ENCODE measurements around the gene SPOCD1.

Gene SPOCD1

GRCh38 chr1:31768939-31769704 lies 46.7 kb downstream of the SPOCD1 start:
- Mint-ChIP-seq H3K27me3 (ENCODE audit: low read depth) (peaks cover 77% of the 10 kb centered on the region), H3K9me3 (no peaks in the 10 kb centered on the region), H3K36me3 (ENCODE audit: low read depth) (peaks cover 2% of the 10 kb centered on the region), H3K4me1 (ENCODE audit: low read depth) (peaks cover 12% of the 10 kb centered on the region), H3K27ac (no peak overlapping the region), H3K4me3 (no peak overlapping the region)

- Mint-ChIP-seq H3K9me3 (no peaks in the 10 kb centered on the region), H3K4me1 (ENCODE audit: low read depth) (peaks cover 13% of the 10 kb centered on the region), H3K27me3 (ENCODE audit: low read depth) (peaks cover 73% of the 10 kb centered on the region), H3K27ac (no peak overlapping the region), H3K4me3 (no peak overlapping the region), H3K36me3 (ENCODE audit: low read depth) (no peaks in the 10 kb centered on the region)
These were observed 47.4 kb downstream of the SPOCD1 start for GRCh38 chr1:31768407-31768907.

GRCh38 chr1:31767225-31767624 lies 48.6 kb downstream of the SPOCD1 start:
- Mint-ChIP-seq H3K27me3 (ENCODE audit: low read depth) (peaks cover 72% of the 10 kb centered on the region), H3K4me1 (ENCODE audit: low read depth) (peaks cover 11% of the 10 kb centered on the region), H3K27ac (no peak overlapping the region)

DNA sequence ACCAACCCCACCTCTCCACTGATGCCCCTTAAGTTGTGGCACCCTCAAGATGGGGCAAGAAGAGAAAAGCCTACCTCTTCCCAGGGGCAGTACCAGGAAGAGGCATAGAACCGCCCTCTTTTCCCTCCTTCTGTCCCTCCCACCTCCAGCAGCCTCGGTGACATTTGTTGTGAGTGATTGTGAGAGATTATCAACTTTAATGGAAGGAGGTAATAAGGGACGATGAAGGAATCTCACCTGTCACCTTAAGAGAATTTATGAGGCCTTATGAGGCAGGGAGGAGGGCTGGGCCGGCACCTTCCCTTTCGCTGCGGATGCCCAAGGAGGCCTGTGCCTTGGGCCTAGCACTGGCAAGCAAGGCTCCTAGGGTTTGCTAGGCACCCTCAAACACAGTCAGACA lies 50.3 kb downstream of the SPOCD1 start:
- Mint-ChIP-seq H3K36me3 (ENCODE audit: low read depth) (no peaks in the 10 kb centered on the region), H3K27ac (no peak overlapping the region)

More at GRCh38 chr1:31767225-31767624, 48.6 kb downstream of the SPOCD1 start:
- no peak overlapping the region for H3K4me3 Mint-ChIP-seq
- no peaks in the 10 kb centered on the region for H3K9me3 Mint-ChIP-seq
- H3K36me3 Mint-ChIP-seq (ENCODE audit: low read depth): no peaks in the 10 kb centered on the region

DNA sequence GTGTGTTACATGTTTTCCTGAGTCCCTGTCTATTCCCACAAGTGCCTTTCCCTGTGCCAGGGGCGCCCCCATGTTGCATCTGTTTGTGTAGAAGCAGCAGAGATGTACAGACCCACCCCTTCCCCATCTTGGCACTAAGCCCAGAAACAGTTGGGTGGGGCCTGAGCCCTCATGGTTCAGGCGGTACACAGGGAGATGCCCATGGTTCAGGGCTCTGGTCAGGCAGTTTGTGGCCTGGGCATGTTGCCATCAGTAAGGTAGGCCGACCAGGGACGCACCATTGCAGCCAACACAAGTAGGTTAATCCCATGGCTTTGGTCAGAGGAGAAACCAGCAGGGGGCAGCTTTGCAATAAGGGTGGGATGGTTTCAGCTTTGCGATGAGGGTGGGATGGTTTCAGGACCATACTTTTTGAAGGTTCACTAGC lies 50.8 kb downstream of the SPOCD1 start:
- Mint-ChIP-seq H3K36me3 (ENCODE audit: low read depth) (no peaks in the 10 kb centered on the region), H3K4me3 (no peak overlapping the region), H3K9me3 (no peaks in the 10 kb centered on the region), H3K27ac (no peak overlapping the region), H3K4me1 (ENCODE audit: low read depth) (peaks cover 20% of the 10 kb centered on the region), H3K27me3 (ENCODE audit: low read depth) (peaks cover 68% of the 10 kb centered on the region)

More for the DNA sequence above, 50.3 kb downstream of the SPOCD1 start:
- Mint-ChIP-seq H3K27me3 (ENCODE audit: low read depth) (peaks cover 69% of the 10 kb centered on the region), H3K9me3 (no peaks in the 10 kb centered on the region), H3K4me3 (no peak overlapping the region), H3K4me1 (ENCODE audit: low read depth) (peaks cover 19% of the 10 kb centered on the region)

GRCh38 chr1:31764312-31765040 lies 51.3 kb downstream of the SPOCD1 start, which contains the start of gene ADGRB2:
Gene ADGRB2, minus strand, starts transcription at chr1:31764340. Its CDS starts 7,119 bp downstream, at chr1:31757221.
- Mint-ChIP-seq H3K9me3 (no peaks in the 10 kb centered on the region), H3K27me3 (ENCODE audit: low read depth) (peaks cover 72% of the 10 kb centered on the region), H3K4me3 (peak within 1 kb of the TSS; percentile 81), H3K27ac (no peak within 1 kb of the TSS), H3K36me3 (ENCODE audit: low read depth) (no peaks in the 10 kb centered on the region), H3K4me1 (ENCODE audit: low read depth) (peaks cover 20% of the 10 kb centered on the region)

- Mint-ChIP-seq H3K9me3 (no peaks in the 10 kb centered on the region), H3K36me3 (ENCODE audit: low read depth) (no peaks in the 10 kb centered on the region), H3K27me3 (ENCODE audit: low read depth) (peaks cover 76% of the 10 kb centered on the region), H3K27ac (no peak overlapping the region), H3K4me1 (ENCODE audit: low read depth) (peaks cover 20% of the 10 kb centered on the region), H3K4me3 (peak overlapping the region; percentile 81)
These were observed 52.0 kb downstream of the SPOCD1 start for GRCh38 chr1:31763671-31764311.

- peaks cover 70% of the 10 kb centered on the region for H3K27me3 Mint-ChIP-seq (ENCODE audit: low read depth)
- peak overlapping the region; percentile 81 for H3K4me3 Mint-ChIP-seq
- H3K36me3 Mint-ChIP-seq (ENCODE audit: low read depth): no peaks in the 10 kb centered on the region
- H3K9me3 Mint-ChIP-seq: no peaks in the 10 kb centered on the region
- H3K27ac Mint-ChIP-seq: no peak overlapping the region
- H3K4me1 Mint-ChIP-seq (ENCODE audit: low read depth): peaks cover 20% of the 10 kb centered on the region
These were observed 52.8 kb downstream of the SPOCD1 start for GRCh38 chr1:31762726-31763670.

DNA sequence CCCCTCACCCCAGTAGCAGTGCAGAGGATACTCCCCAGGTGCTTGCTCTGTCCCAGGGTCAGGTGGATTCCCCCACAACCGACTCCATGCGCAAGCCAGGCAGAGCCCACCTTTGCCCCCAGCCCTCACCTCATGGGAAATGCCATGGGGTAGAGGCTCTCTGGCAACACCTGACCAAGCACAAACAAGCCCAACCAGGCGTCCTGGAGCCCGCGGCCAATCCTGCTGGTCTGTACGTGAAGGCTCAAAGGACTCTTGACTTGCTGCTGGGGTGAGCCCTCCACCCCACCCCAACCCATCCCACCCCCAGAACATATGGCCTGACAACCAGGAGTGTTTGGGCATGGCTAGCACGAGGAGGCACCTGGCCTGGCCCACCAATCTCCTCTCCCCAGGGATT lies 53.5 kb downstream of the SPOCD1 start:
- peaks cover 64% of the 10 kb centered on the region for H3K27me3 Mint-ChIP-seq (ENCODE audit: low read depth)
- H3K27ac Mint-ChIP-seq: no peak overlapping the region
- H3K4me3 Mint-ChIP-seq: no peak overlapping the region
- no peaks in the 10 kb centered on the region for H3K9me3 Mint-ChIP-seq
- H3K36me3 Mint-ChIP-seq (ENCODE audit: low read depth): no peaks in the 10 kb centered on the region
- peaks cover 20% of the 10 kb centered on the region for H3K4me1 Mint-ChIP-seq (ENCODE audit: low read depth)

GRCh38 chr1:31761883-31762282 lies 53.9 kb downstream of the SPOCD1 start:
- Mint-ChIP-seq H3K27me3 (ENCODE audit: low read depth) (peaks cover 62% of the 10 kb centered on the region), H3K4me1 (ENCODE audit: low read depth) (peaks cover 20% of the 10 kb centered on the region), H3K36me3 (ENCODE audit: low read depth) (no peaks in the 10 kb centered on the region), H3K4me3 (peak overlapping the region; percentile 40), H3K9me3 (no peaks in the 10 kb centered on the region), H3K27ac (no peak overlapping the region)

DNA sequence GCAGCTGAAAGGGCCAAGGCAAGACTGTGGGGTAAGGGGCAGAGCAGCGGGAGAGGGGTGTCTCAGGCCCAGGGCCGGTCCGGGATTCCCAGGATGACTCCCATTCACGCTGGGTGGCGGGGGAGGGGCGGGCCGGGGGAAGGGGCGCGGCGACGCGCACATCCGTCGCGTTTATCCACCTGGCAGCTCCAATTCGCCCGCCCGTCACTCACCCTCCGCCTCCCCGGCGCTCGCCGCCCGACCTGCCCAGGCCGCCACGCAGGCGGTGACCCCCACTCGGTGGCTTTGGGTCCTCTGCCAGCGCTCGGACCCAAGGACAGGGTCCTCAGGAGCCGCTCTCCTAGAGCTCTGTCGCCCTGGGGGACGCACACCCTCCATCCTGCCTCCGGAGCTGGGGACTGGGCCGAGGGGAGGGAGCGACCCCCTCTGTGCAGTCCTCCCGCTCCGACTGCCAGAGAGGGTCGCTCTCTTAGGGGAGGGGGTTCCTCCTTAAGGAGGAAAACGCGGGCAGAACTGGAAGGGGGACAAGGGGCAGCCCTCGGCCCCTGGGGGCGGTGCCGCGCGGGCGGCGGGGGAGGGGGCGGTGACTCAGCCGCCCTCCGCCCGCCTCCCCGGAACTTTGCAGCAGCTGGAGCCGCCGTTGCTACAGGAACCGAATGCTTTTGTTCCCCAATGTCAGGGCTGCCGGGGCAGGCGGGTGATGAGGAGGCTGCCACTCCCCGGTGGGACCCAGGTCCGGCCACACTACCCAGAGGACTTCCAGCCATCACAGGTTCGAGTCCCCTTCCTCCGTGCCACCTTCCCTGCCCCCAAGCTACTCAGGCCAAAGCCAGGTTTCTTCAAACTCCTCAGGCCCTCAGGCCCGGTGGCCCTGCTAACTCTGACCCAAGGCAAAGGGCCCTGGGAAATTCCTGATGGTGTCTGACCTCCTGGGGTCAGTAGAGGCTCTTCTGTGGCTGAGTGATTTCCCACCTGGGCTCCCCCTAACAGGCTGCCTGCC lies 55.1 kb downstream of the SPOCD1 start:
- peak overlapping the region; percentile 52 for H3K4me3 Mint-ChIP-seq
- H3K27me3 Mint-ChIP-seq (ENCODE audit: low read depth): peaks cover 55% of the 10 kb centered on the region
- H3K4me1 Mint-ChIP-seq (ENCODE audit: low read depth): peaks cover 20% of the 10 kb centered on the region
- H3K9me3 Mint-ChIP-seq: no peaks in the 10 kb centered on the region
- H3K36me3 Mint-ChIP-seq (ENCODE audit: low read depth): no peaks in the 10 kb centered on the region
- no peak overlapping the region for H3K27ac Mint-ChIP-seq

DNA sequence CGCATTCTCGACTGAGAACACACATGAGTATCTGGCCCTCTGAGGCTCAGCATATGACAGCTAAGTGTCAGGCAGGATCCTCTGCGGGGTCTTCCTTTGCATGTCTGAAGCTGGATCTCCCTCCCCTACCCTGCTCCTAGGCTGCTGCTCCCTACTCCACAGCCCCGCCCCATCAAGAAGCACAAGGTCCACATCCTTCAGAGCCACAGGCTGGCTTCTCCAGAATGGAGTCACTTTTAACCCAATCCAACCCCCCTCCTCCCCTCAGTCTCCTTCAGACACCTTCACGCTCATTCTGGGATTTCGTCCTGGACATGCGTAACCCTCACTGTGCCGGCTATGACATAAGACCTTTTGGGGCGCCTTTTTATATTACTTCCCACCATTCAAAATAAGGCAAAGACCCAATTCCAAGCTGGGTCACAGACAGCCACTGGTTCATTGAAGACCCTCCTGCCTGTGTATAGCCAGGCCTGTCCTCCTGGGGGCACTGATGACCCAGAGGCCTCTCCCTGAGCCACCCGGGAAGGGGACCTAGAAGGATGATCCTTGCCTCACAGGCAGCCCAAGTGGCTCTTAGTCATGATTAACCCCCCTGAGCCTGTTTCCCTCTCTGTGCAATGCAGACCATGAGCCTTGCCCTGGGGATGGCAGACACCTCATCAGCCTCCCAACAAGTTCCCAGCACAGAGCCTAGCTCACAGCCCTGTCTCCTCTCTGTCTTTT lies 56.4 kb downstream of the SPOCD1 start:
- Mint-ChIP-seq H3K4me3 (peak overlapping the region; percentile 52), H3K27me3 (ENCODE audit: low read depth) (peaks cover 42% of the 10 kb centered on the region), H3K27ac (no peak overlapping the region), H3K9me3 (no peaks in the 10 kb centered on the region), H3K36me3 (ENCODE audit: low read depth) (no peaks in the 10 kb centered on the region), H3K4me1 (ENCODE audit: low read depth) (peaks cover 18% of the 10 kb centered on the region)

All from T-helper 1 cell treated with Interleukin-12 subunit alpha and Interleukin-12 subunit beta and Interleukin-4 antibody, amounts not matched to agents 30 μg/mL and 1 μg/mL, for 36 hours (primary cell).